GM19193 (cell line): ENCODE results near the gene PLEKHA6.

ENCODE experiments used
- POLR2A ChIP-seq: IDR thresholded peaks from 4 replicates; pipeline ENCODE4 v1.6.1; 2011; ENCODE audit not compliant: insufficient read depth, insufficient read length; ENCODE audit errors: extremely low read depth

PLEKHA6 gene

GRCh38 chr1:204299814-204300365, 59.8 kb downstream of the PLEKHA6 start:
- no peak for TF ChIP-seq POLR2A

- no peak for TF ChIP-seq POLR2A
Measured at GRCh38 chr1:204296431-204296988, 63.2 kb downstream of the PLEKHA6 start.

GRCh38 chr1:204295671-204296070, 64.1 kb downstream of the PLEKHA6 start:
- TF ChIP-seq POLR2A = no peak

GRCh38 chr1:204294357-204294756, 65.4 kb downstream of the PLEKHA6 start:
- no peak for TF ChIP-seq POLR2A

- no peak for TF ChIP-seq POLR2A
Measured at GRCh38 chr1:204293605-204294337, 66.0 kb downstream of the PLEKHA6 start.

GRCh38 chr1:204292740-204293139, 67.0 kb downstream of the PLEKHA6 start:
- no peak for TF ChIP-seq POLR2A

- TF ChIP-seq POLR2A = no peak
Measured at GRCh38 chr1:204289280-204289679, 70.4 kb downstream of the PLEKHA6 start.

GRCh38 chr1:204288021-204288588, 71.6 kb downstream of the PLEKHA6 start:
- TF ChIP-seq POLR2A = no peak

DNA sequence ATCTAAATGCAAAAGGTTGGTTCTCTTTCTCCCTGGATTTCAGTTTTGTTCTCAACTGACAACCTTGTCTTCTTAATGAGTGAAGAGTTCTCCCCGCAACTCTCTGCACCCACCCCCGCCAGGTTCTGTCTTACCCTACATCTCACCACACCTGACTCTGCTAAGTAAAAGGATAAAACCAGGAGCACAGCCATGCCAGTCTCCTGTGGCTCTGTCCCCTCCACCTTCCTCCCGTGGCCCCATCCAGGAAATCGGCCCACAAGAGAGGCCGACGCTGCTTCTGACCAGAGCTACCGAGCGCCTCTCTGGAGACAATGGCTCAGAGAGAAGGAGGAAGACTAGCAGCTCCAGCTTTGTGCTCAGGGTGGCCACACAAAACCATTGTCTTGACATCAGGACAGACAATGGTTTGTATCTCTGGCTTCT, 72.2 kb downstream of the PLEKHA6 start:
- TF ChIP-seq POLR2A = no peak

GRCh38 chr1:204286831-204287421, 72.8 kb downstream of the PLEKHA6 start:
- no peak for TF ChIP-seq POLR2A

DNA sequence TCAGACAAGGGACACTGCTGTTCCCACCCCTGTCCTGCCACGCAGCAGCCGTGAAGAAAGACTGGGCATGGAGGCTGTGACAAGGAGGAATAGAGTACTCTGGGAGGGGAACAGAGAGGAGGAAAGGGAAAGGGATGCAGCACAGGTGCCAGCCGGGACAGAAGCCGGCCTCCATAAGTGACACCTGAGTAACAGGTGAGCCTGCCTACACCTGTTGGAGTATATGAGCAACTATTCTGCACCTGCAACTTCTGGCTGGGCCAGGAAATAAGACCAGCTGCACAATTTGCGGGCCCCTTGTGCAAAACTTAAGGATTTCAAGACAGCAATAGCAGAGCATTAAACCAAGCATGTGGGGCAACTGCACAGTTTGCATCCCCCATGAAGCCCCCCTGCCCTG, 73.4 kb downstream of the PLEKHA6 start:
- no peak for TF ChIP-seq POLR2A

GRCh38 chr1:204285436-204286305, 74.1 kb downstream of the PLEKHA6 start:
- TF ChIP-seq POLR2A = no peak

- TF ChIP-seq POLR2A = no peak
Measured at GRCh38 chr1:204284929-204285328, 74.8 kb downstream of the PLEKHA6 start.
